Subcutaneous adipose tissue (tissue), 4 donors: ENCODE measurements around the gene DLK1. TPM values are rescaled to one million over a fixed set of nuclear protein-coding genes. Genes with fewer than 3 reads are reported as not detected.

ENCODE experiments used
- CTCF ChIP-seq: fragments of 450-650 bp; IDR thresholded peaks from one replicate; pipeline ENCODE4 v1.5.1; 2016; ENCODE audit warnings: low read depth, mild to moderate bottlenecking, control low read depth, antibody characterized with exemption, moderate library complexity
- total RNA-seq, 4 donors: library from RNA; depleted of rRNA; stranded (reverse); fragments of >200 nt; gene quantifications; one replicate each; pipeline ENCODE4 v1.1.0, GENCODE V29; 2016

The DLK1 gene
- total RNA-seq, 4 donors from 2014 or later = not detected

GRCh38 chr14:100715332-100715731 lies 11.4 kb upstream of the DLK1 start:
- TF ChIP-seq CTCF = no peak

GRCh38 chr14:100715803-100716202 lies 10.9 kb upstream of the DLK1 start:
- no peak for TF ChIP-seq CTCF

- no peak for TF ChIP-seq CTCF
These were observed 9.3 kb upstream of the DLK1 start for GRCh38 chr14:100717386-100717785.

GRCh38 chr14:100719976-100720520 lies 6.6 kb upstream of the DLK1 start:
- TF ChIP-seq CTCF = no peak

- TF ChIP-seq CTCF = no peak
These were observed 5.1 kb upstream of the DLK1 start for GRCh38 chr14:100721568-100721967.

GRCh38 chr14:100722367-100722766 lies 4.3 kb upstream of the DLK1 start:
- TF ChIP-seq CTCF = no peak

- no peak for TF ChIP-seq CTCF
These were observed 3.4 kb upstream of the DLK1 start for GRCh38 chr14:100723135-100723829.
